HEK293 (cell line): ENCODE measurements around the gene CLNK.

Experiments
- CTCF ChIA-PET: fragments of 350-600 bp; formaldehyde crosslinking; extraction: SDS; loops from one replicate; lab custom pipeline; 2021; ENCODE audit warnings: antibody characterized with exemption; lab: Yijun Ruan, JAX
- POLR2A ChIA-PET: fragments of 300-600 bp; formaldehyde crosslinking; extraction: SDS; loops from one replicate; lab custom pipeline; 2020; ENCODE audit warnings: antibody characterized with exemption, inconsistent platforms; lab: Yijun Ruan, JAX
- H3K27ac ChIP-seq: fragments of 200-500 bp; sonication (Bioruptor generic); 2 replicates; pipeline ENCODE4 v1.5.1; 2014; ENCODE audit warnings: low read depth, low read length, control low read depth, inconsistent platforms; ENCODE audit errors: extremely low read depth
- H3K36me3 ChIP-seq, 2 experiments: fragments of 200-500 bp in 1 of 2; sonication (Bioruptor generic) in 1 of 2; 1 replicate in 1 of 2; 2 replicates in 1 of 2; pipeline ENCODE4 v1.5.1; 2014 to 2017; ENCODE audit warnings: inconsistent platforms in 2 of 2, low read length in 2 of 2; ENCODE audit not compliant: control insufficient read depth in 2 of 2, insufficient read depth in 1 of 2
- H3K4me1 ChIP-seq: fragments of 200-500 bp; sonication (Bioruptor generic); 2 replicates; pipeline ENCODE4 v1.5.1; 2014; ENCODE audit warnings: mild to moderate bottlenecking, low read length, inconsistent platforms; ENCODE audit not compliant: control insufficient read depth, insufficient read depth
- H3K4me3 ChIP-seq: 2 replicates; pipeline ENCODE4 v1.5.1; 2011; ENCODE audit warnings: low read depth, mild to moderate bottlenecking, control low read depth, low read length, moderate library complexity
- H3K9me3 ChIP-seq: fragments of 200-500 bp; sonication (Bioruptor generic); 2 replicates; pipeline ENCODE4 v1.5.1; 2014; ENCODE audit warnings: low read depth, low read length, inconsistent platforms; ENCODE audit not compliant: control insufficient read depth, insufficient read depth
- GLIS1 ChIP-seq: fragments of 450-650 bp; formaldehyde crosslinking; IDR thresholded peaks from 2 replicates; pipeline ENCODE4 v1.5.1; 2016; ENCODE audit warnings: missing biosample characterization, missing genetic modification characterization
- MZF1 ChIP-seq: fragments of 450-650 bp; formaldehyde crosslinking; IDR thresholded peaks from 2 replicates; pipeline ENCODE4 v1.5.1; 2017; ENCODE audit warnings: missing biosample characterization, missing genetic modification characterization, borderline replicate concordance
- SP2 ChIP-seq: fragments of 450-650 bp; formaldehyde crosslinking; IDR thresholded peaks from 2 replicates; pipeline ENCODE4 v1.5.1; 2016; ENCODE audit warnings: missing biosample characterization, missing genetic modification characterization
- YY2 ChIP-seq: fragments of 450-650 bp; formaldehyde crosslinking; IDR thresholded peaks from 2 replicates; pipeline ENCODE4 v1.5.1; 2016; ENCODE audit warnings: missing biosample characterization, missing genetic modification characterization
- ZBTB21 ChIP-seq: fragments of 450-650 bp; formaldehyde crosslinking; IDR thresholded peaks from 2 replicates; pipeline ENCODE4 v1.5.1; 2017; ENCODE audit warnings: missing biosample characterization, missing genetic modification characterization
- ZBTB48 ChIP-seq: fragments of 450-650 bp; formaldehyde crosslinking; IDR thresholded peaks from 2 replicates; pipeline ENCODE4 v1.5.1; 2016; ENCODE audit warnings: missing biosample characterization, missing genetic modification characterization
- ZBTB8A ChIP-seq: fragments of 450-650 bp; formaldehyde crosslinking; IDR thresholded peaks from 2 replicates; pipeline ENCODE4 v1.5.1; 2016; ENCODE audit warnings: missing biosample characterization, missing genetic modification characterization
- ZNF248 ChIP-seq: fragments of 450-650 bp; formaldehyde crosslinking; IDR thresholded peaks from 2 replicates; pipeline ENCODE4 v1.5.1; 2017; ENCODE audit warnings: missing biosample characterization, missing genetic modification characterization
- ZNF555 ChIP-seq: fragments of 450-650 bp; formaldehyde crosslinking; conservative IDR thresholded peaks from 2 replicates; pipeline ENCODE4 v1.5.1; 2017; ENCODE audit warnings: missing biosample characterization, mild to moderate bottlenecking, missing genetic modification characterization, inconsistent platforms
- ZNF621 ChIP-seq: fragments of 450-650 bp; formaldehyde crosslinking; IDR thresholded peaks from 2 replicates; pipeline ENCODE4 v1.5.1; 2017; ENCODE audit warnings: missing biosample characterization, missing genetic modification characterization
- ZNF629 ChIP-seq: fragments of 450-650 bp; formaldehyde crosslinking; IDR thresholded peaks from 2 replicates; pipeline ENCODE4 v1.5.1; 2017; ENCODE audit warnings: missing biosample characterization, missing genetic modification characterization
- ZNF677 ChIP-seq: fragments of 450-650 bp; IDR thresholded peaks from 2 replicates; pipeline ENCODE4 v1.5.0; 2018; ENCODE audit warnings: missing biosample characterization, mild to moderate bottlenecking, missing genetic modification characterization, moderate library complexity
- ZNF707 ChIP-seq: fragments of 450-650 bp; formaldehyde crosslinking; IDR thresholded peaks from 2 replicates; pipeline ENCODE4 v1.5.1; 2016; ENCODE audit warnings: missing biosample characterization, missing genetic modification characterization
- ZNF791 ChIP-seq: fragments of 450-650 bp; formaldehyde crosslinking; IDR thresholded peaks from 2 replicates; pipeline ENCODE4 v1.5.1; 2016; ENCODE audit warnings: missing biosample characterization, missing genetic modification characterization
- ZSCAN23 ChIP-seq: fragments of 450-650 bp; formaldehyde crosslinking; IDR thresholded peaks from 2 replicates; pipeline ENCODE4 v1.5.1; 2016; ENCODE audit warnings: missing biosample characterization, missing genetic modification characterization
- TF ChIP-seq, protein P1 (sequence below): IDR thresholded peaks from 2 replicates; pipeline ENCODE4 v1.6.1; 2011; ENCODE audit warnings: mild to moderate bottlenecking, low read depth, low read length, borderline replicate concordance
- TF ChIP-seq, protein P2 (sequence below): fragments of 450-650 bp; formaldehyde crosslinking; IDR thresholded peaks from 2 replicates; pipeline ENCODE4 v1.5.0; 2017; ENCODE audit warnings: missing biosample characterization, missing genetic modification characterization, borderline replicate concordance
- TF ChIP-seq, protein P3 (sequence below): fragments of 450-650 bp; formaldehyde crosslinking; IDR thresholded peaks from 2 replicates; pipeline ENCODE4 v1.5.1; 2016; ENCODE audit warnings: missing biosample characterization, missing genetic modification characterization
- TF ChIP-seq, protein P4 (sequence below): fragments of 450-650 bp; formaldehyde crosslinking; IDR thresholded peaks from 2 replicates; pipeline ENCODE4 v1.5.1; 2016; ENCODE audit warnings: missing biosample characterization, missing genetic modification characterization, borderline replicate concordance

CLNK gene

DNA sequence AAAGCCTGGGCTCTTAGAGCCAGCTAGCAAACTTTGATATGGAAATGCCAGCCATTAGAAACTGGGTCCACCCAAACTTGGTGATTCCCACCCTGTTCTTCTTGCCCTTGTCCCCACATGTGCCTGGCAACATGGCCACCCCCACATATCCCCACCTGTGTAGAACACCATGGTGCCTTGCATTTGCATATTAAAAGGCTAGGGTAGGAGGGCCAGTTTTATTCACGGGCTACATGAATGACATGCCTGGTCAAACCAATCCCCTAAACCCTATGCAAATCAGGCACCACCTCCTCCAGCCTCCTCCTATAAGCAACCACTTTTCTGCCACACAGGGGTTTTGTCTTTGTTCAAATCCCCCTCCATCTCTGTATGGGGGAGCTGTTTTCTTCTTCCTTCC, 104.9 kb downstream of the CLNK start:
- no peak overlapping the region for H3K27ac ChIP-seq
- ChIA-PET CTCF (interaction anchor here (0.5 kb wide), 1 partner anchor 432 kb away, joined by 3 read pairs; no protein-coding TSS in a partner anchor), POLR2A (no interaction called here)
- H3K9me3 ChIP-seq = no peaks in the 10 kb centered on the region
- no peak overlapping the region for H3K4me3 ChIP-seq
- H3K36me3 ChIP-seq = no peaks in the 10 kb centered on the region
- TF ChIP-seq, protein P1, sequence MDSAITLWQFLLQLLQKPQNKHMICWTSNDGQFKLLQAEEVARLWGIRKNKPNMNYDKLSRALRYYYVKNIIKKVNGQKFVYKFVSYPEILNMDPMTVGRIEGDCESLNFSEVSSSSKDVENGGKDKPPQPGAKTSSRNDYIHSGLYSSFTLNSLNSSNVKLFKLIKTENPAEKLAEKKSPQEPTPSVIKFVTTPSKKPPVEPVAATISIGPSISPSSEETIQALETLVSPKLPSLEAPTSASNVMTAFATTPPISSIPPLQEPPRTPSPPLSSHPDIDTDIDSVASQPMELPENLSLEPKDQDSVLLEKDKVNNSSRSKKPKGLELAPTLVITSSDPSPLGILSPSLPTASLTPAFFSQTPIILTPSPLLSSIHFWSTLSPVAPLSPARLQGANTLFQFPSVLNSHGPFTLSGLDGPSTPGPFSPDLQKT = no peak
- TF ChIP-seq ZBTB21 (tag by site-specific recombination) (no peak), MZF1 (tag by site-specific recombination) (no peak), ZNF248 (tag by site-specific recombination) (no peak), ZBTB8A (tag by site-specific recombination) (no peak)
- TF ChIP-seq, all 188 proteins: peak for 0
- H3K4me1 ChIP-seq = no peaks in the 10 kb centered on the region

DNA sequence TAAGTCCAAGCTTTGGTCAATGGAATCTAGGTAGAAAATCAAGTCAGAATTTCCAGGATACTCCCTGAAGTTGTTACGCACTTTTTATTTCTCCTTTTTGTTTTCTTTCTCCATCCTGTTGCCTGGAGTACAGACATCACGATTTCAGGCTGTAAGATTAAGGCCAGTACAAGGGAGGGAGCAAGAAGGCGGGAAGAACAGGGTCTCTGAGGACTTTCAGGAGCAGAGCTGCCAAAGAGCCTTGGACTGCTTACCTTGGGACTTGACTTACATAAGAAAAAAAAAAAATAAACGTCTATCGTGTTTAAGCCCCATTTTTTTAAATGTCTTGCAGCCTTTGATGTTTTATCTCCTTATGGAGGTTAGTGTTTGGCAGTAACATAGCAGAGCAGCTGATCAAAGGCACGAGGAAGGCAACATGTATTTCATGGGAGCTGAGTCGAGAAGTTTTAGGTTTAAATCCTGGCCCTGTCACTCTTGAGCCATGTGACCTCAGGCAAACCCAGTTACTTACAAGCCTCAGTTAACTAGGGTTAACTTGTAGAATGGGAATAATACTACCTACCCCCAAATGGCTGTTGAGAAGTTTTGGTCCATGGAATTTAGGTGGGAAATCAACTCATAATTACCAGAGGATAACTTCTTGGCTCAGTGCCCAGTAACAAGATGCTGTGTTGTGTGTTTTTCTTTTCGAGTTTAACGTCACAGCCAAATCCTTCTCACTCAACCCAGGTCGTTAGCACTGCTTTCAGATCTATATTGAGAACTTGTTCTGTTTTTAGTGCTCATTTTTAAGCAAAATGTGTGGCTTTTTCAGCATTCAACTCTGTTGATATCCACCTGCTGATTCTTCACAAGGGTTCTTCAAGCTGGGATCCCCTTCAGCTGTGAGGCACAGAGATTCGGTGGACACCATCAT, 106.8 kb downstream of the CLNK start:
- no peaks in the 10 kb centered on the region for H3K9me3 ChIP-seq
- POLR2A ChIA-PET = no interaction called here
- no peaks in the 10 kb centered on the region for H3K36me3 ChIP-seq
- H3K4me1 ChIP-seq = no peaks in the 10 kb centered on the region
- no peak for TF ChIP-seq SP2
- no peak for TF ChIP-seq ZSCAN23 (tag by site-specific recombination)
- TF ChIP-seq, protein P2, sequence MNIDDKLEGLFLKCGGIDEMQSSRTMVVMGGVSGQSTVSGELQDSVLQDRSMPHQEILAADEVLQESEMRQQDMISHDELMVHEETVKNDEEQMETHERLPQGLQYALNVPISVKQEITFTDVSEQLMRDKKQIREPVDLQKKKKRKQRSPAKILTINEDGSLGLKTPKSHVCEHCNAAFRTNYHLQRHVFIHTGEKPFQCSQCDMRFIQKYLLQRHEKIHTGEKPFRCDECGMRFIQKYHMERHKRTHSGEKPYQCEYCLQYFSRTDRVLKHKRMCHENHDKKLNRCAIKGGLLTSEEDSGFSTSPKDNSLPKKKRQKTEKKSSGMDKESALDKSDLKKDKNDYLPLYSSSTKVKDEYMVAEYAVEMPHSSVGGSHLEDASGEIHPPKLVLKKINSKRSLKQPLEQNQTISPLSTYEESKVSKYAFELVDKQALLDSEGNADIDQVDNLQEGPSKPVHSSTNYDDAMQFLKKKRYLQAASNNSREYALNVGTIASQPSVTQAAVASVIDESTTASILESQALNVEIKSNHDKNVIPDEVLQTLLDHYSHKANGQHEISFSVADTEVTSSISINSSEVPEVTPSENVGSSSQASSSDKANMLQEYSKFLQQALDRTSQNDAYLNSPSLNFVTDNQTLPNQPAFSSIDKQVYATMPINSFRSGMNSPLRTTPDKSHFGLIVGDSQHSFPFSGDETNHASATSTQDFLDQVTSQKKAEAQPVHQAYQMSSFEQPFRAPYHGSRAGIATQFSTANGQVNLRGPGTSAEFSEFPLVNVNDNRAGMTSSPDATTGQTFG (tag by site-specific recombination) = no peak
- no peak for TF ChIP-seq ZNF555 (tag by site-specific recombination)
- no peak for TF ChIP-seq GLIS1
- TF ChIP-seq ZNF629 (tag by site-specific recombination) = no peak
- TF ChIP-seq, all 188 proteins: peak for 0
- Histone ChIP-seq H3K27ac (no peak overlapping the region), H3K4me3 (no peak overlapping the region)
- CTCF ChIA-PET = no interaction called here

DNA sequence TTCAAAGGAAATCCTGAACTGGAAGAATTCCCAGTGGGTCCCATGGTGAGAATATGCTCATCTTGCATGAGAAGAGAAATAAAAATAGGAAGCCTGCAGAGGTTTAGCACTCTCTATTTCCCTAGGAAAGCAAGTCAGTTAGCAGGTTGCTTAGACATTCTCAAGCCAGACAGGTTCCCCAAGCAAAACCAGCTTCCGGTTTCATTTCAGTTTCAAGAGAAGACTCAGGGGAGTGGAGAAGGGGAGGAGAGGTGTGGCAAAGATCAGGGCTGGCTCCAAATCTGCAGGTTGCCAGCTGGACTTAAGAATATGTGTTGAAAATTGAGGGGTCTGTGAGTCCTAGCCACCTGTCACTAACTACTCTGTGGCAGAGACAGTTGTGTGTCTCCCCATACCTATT, 107.5 kb downstream of the CLNK start:
- Histone ChIP-seq H3K9me3 (no peaks in the 10 kb centered on the region), H3K36me3 (no peaks in the 10 kb centered on the region), H3K4me1 (no peaks in the 10 kb centered on the region; the same call in 1 of the 2 replicates), H3K4me3 (no peak overlapping the region), H3K27ac (no peak overlapping the region)
- CTCF ChIA-PET = interaction anchor here (0.5 to 0.6 kb wide), 2 partner anchors 28 to 873 kb away, joined by 3 read pairs; no protein-coding TSS in a partner anchor
- TF ChIP-seq ZBTB48 (tag by site-specific recombination) (no peak), ZNF677 (tag by site-specific recombination) (no peak)
- TF ChIP-seq, all 188 proteins: peak for 0
- POLR2A ChIA-PET = no interaction called here

DNA sequence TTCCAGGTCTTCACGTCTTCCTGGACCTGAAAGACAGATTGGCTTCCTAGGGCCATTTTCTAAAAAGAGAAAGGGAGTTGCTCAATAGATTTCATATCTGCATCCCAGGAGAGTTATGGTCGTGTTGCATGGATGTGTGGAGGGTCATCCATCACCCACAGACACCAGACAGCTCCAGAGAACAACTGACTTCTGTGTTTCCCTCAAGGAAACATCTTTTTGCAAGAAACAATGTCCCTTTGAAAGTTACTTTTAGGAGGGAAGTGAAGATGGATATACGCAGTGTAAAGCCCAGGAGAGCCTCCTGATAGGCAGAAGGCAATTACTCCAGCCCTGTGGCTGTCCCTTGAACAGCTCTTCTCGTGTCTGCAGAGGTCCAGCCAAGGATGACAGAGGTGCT, 108.3 kb downstream of the CLNK start:
- Histone ChIP-seq H3K36me3 (no peaks in the 10 kb centered on the region), H3K9me3 (no peaks in the 10 kb centered on the region), H3K4me3 (no peak overlapping the region), H3K27ac (no peak overlapping the region), H3K4me1 (no peaks in the 10 kb centered on the region; the same call in 1 of the 2 replicates)
- POLR2A ChIA-PET = no interaction called here
- CTCF ChIA-PET = no interaction called here
- no peak for TF ChIP-seq ZNF621 (tag by site-specific recombination)
- TF ChIP-seq, protein P3, sequence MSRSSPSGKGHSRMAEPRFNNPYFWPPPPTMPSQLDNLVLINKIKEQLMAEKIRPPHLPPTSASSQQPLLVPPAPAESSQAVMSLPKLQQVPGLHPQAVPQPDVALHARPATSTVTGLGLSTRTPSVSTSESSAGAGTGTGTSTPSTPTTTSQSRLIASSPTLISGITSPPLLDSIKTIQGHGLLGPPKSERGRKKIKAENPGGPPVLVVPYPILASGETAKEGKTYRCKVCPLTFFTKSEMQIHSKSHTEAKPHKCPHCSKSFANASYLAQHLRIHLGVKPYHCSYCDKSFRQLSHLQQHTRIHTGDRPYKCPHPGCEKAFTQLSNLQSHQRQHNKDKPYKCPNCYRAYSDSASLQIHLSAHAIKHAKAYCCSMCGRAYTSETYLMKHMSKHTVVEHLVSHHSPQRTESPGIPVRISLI (tag by site-specific recombination) = no peak
- TF ChIP-seq ZNF791 (tag by site-specific recombination) = no peak
- TF ChIP-seq, protein P4, sequence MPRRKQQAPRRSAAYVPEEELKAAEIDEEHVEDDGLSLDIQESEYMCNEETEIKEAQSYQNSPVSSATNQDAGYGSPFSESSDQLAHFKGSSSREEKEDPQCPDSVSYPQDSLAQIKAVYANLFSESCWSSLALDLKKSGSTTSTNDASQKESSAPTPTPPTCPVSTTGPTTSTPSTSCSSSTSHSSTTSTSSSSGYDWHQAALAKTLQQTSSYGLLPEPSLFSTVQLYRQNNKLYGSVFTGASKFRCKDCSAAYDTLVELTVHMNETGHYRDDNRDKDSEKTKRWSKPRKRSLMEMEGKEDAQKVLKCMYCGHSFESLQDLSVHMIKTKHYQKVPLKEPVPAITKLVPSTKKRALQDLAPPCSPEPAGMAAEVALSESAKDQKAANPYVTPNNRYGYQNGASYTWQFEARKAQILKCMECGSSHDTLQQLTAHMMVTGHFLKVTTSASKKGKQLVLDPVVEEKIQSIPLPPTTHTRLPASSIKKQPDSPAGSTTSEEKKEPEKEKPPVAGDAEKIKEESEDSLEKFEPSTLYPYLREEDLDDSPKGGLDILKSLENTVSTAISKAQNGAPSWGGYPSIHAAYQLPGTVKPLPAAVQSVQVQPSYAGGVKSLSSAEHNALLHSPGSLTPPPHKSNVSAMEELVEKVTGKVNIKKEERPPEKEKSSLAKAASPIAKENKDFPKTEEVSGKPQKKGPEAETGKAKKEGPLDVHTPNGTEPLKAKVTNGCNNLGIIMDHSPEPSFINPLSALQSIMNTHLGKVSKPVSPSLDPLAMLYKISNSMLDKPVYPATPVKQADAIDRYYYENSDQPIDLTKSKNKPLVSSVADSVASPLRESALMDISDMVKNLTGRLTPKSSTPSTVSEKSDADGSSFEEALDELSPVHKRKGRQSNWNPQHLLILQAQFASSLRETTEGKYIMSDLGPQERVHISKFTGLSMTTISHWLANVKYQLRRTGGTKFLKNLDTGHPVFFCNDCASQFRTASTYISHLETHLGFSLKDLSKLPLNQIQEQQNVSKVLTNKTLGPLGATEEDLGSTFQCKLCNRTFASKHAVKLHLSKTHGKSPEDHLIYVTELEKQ (tag by site-specific recombination) = no peak
- TF ChIP-seq ZNF707 = no peak
- no peak for TF ChIP-seq YY2 (tag by site-specific recombination)
